Neural progenitor cell (in vitro differentiated cells): Measurements from ENCODE around the gene DOK4. TPM values are rescaled to one million over a fixed set of nuclear protein-coding genes. Genes with fewer than 3 reads are reported as not detected.

Experiments used
- DNase-seq: peaks from one replicate; pipeline ENCODE4 v3.0.0-alpha.2; 2016; ENCODE audit warnings: low spot score
- H2AFZ ChIP-seq: fragments of 200-600 bp; sonication (generic); replicated peaks from 2 replicates; pipeline ENCODE4 v1.6.1; 2016; ENCODE audit warnings: antibody characterized with exemption
- H3F3A ChIP-seq: fragments of 200-600 bp; sonication (generic); 2 replicates; pipeline ENCODE4 v1.6.1; 2016; ENCODE audit warnings: antibody characterized with exemption, low read depth
- H3K27ac ChIP-seq: fragments of 200-600 bp; sonication (generic); 2 replicates; pipeline ENCODE4 v1.5.1; 2016; ENCODE audit warnings: mild to moderate bottlenecking
- H3K27me3 ChIP-seq: fragments of 200-600 bp; sonication (generic); 2 replicates; pipeline ENCODE4 v1.6.1; 2016; ENCODE audit warnings: mild to moderate bottlenecking, moderate library complexity
- H3K36me3 ChIP-seq: fragments of 200-600 bp; sonication (generic); 2 replicates; pipeline ENCODE4 v1.5.1; 2016
- H3K4me1 ChIP-seq: fragments of 200-600 bp; sonication (generic); 2 replicates; pipeline ENCODE4 v1.6.1; 2016; ENCODE audit warnings: mixed run types
- H3K4me2 ChIP-seq: fragments of 200-600 bp; sonication (generic); 2 replicates; pipeline ENCODE4 v1.6.1; 2016
- H3K4me3 ChIP-seq: fragments of 200-600 bp; sonication (generic); 2 replicates; pipeline ENCODE4 v1.5.1; 2016
- H3K79me2 ChIP-seq: fragments of 200-600 bp; sonication (generic); 2 replicates; pipeline ENCODE4 v1.6.1; 2016; ENCODE audit warnings: low read depth
- H3K9ac ChIP-seq: fragments of 200-600 bp; sonication (generic); 2 replicates; pipeline ENCODE4 v1.6.1; 2016
- H3K9me3 ChIP-seq: fragments of 200-600 bp; sonication (generic); 2 replicates; pipeline ENCODE4 v1.5.1; 2016; ENCODE audit warnings: low read depth
- H4K20me1 ChIP-seq: fragments of 200-600 bp; sonication (generic); 2 replicates; pipeline ENCODE4 v1.6.1; 2016; ENCODE audit warnings: low read depth
- H3K27ac Mint-ChIP-seq: 3 replicates; pipeline ENCODE4 v1.8.0; 2021; ENCODE audit warnings: mixed read lengths
- H3K27me3 Mint-ChIP-seq: 2 replicates; pipeline ENCODE4 v1.8.0; 2022; ENCODE audit warnings: low read depth, mild to moderate bottlenecking, inconsistent platforms, moderate library complexity, mixed read lengths; ENCODE audit not compliant: insufficient read depth
- H3K36me3 Mint-ChIP-seq: 3 replicates; pipeline ENCODE4 v1.8.0; 2021; ENCODE audit warnings: mixed read lengths
- H3K4me1 Mint-ChIP-seq: 3 replicates; pipeline ENCODE4 v1.8.0; 2021; ENCODE audit warnings: mixed read lengths
- H3K4me3 Mint-ChIP-seq: 3 replicates; pipeline ENCODE4 v1.8.0; 2021; ENCODE audit warnings: mild to moderate bottlenecking, moderate library complexity, mixed read lengths
- H3K9me3 Mint-ChIP-seq: 3 replicates; pipeline ENCODE4 v1.8.0; 2020; ENCODE audit warnings: mixed read lengths
- CTCF ChIP-seq: fragments of 200-600 bp; sonication (generic); IDR thresholded peaks from 2 replicates; pipeline ENCODE4 v1.5.1; 2017; ENCODE audit warnings: antibody characterized with exemption, mild to moderate bottlenecking
- EZH2 ChIP-seq: fragments of 200-600 bp; sonication (generic); IDR thresholded peaks from 2 replicates; pipeline ENCODE4 v1.6.1; 2017; ENCODE audit warnings: antibody characterized with exemption, mild to moderate bottlenecking, moderate library complexity
- EZH2phosphoT487 ChIP-seq: fragments of 200-600 bp; sonication (generic); IDR thresholded peaks from 2 replicates; pipeline ENCODE4 v1.6.1; 2017; ENCODE audit warnings: antibody characterized with exemption
- total RNA-seq: library from RNA; depleted of rRNA; stranded (reverse); fragments of >200 nt; gene quantifications from 2 replicates; pipeline ENCODE4 v1.2.3, GENCODE V29; 2015; ENCODE audit warnings: low replicate concordance

DOK4 gene
- total RNA-seq, 1 donor from 2014 or later: 10.5 TPM

GRCh38 chr16:57432505-57432904 is 53.8 kb downstream of the DOK4 start:
- no peak overlapping the region for H3K4me3 Mint-ChIP-seq
- H3K4me3 ChIP-seq: no peak overlapping the region
- peaks cover 37% of the 10 kb centered on the region for H3K36me3 Mint-ChIP-seq
- no peak overlapping the region for H3K4me2 ChIP-seq
- H3K4me1 Mint-ChIP-seq: no peaks in the 10 kb centered on the region
- H3K27me3 Mint-ChIP-seq: no peaks in the 10 kb centered on the region
- peaks cover 19% of the 10 kb centered on the region for H3K36me3 ChIP-seq
- H3F3A ChIP-seq: peaks cover 8% of the 10 kb centered on the region
- H3K27me3 ChIP-seq: no peaks in the 10 kb centered on the region
- no peak overlapping the region for H2AFZ ChIP-seq
- no peak overlapping the region for H3K27ac ChIP-seq
- DNase-seq: no peak
- H3K9me3 ChIP-seq: no peaks in the 10 kb centered on the region
- TF ChIP-seq EZH2phosphoT487 (no peak), CTCF (no peak), EZH2 (no peak)
- H3K79me2 ChIP-seq: no peaks in the 10 kb centered on the region
- H3K27ac Mint-ChIP-seq: no peak overlapping the region
- no peak overlapping the region for H3K9ac ChIP-seq
- peaks cover 6% of the 10 kb centered on the region for H4K20me1 ChIP-seq
- no peaks in the 10 kb centered on the region for H3K9me3 Mint-ChIP-seq
- H3K4me1 ChIP-seq: peaks cover 10% of the 10 kb centered on the region

GRCh38 chr16:57430955-57431354 is 55.3 kb downstream of the DOK4 start:
- Mint-ChIP-seq H3K4me3 (no peak overlapping the region), H3K4me1 (no peaks in the 10 kb centered on the region), H3K27me3 (no peaks in the 10 kb centered on the region), H3K36me3 (peaks cover 40% of the 10 kb centered on the region), H3K9me3 (no peaks in the 10 kb centered on the region), H3K27ac (no peak overlapping the region)
- TF ChIP-seq EZH2phosphoT487 (no peak), CTCF (no peak), EZH2 (no peak)
- Histone ChIP-seq H3K36me3 (peaks cover 19% of the 10 kb centered on the region), H2AFZ (no peak overlapping the region), H3K4me1 (peaks cover 11% of the 10 kb centered on the region), H3K79me2 (no peaks in the 10 kb centered on the region), H3K4me2 (no peak overlapping the region), H3K27me3 (no peaks in the 10 kb centered on the region), H4K20me1 (peaks cover 6% of the 10 kb centered on the region), H3K9ac (no peak overlapping the region), H3K27ac (no peak overlapping the region), H3F3A (peaks cover 10% of the 10 kb centered on the region), H3K4me3 (no peak overlapping the region), H3K9me3 (no peaks in the 10 kb centered on the region)
- no peak for DNase-seq

- no peak overlapping the region for H3K4me2 ChIP-seq
Observed at GRCh38 chr16:57427824-57428223, 58.5 kb downstream of the DOK4 start.

More at GRCh38 chr16:57427824-57428223, 58.5 kb downstream of the DOK4 start:
- Mint-ChIP-seq H3K4me1 (no peaks in the 10 kb centered on the region), H3K36me3 (peaks cover 30% of the 10 kb centered on the region), H3K27ac (no peak overlapping the region), H3K27me3 (no peaks in the 10 kb centered on the region), H3K4me3 (no peak overlapping the region), H3K9me3 (no peaks in the 10 kb centered on the region)
- H3F3A ChIP-seq: peaks cover 10% of the 10 kb centered on the region
- no peak overlapping the region for H3K4me3 ChIP-seq
- H3K79me2 ChIP-seq: no peaks in the 10 kb centered on the region
- H3K27me3 ChIP-seq: no peaks in the 10 kb centered on the region
- H2AFZ ChIP-seq: no peak overlapping the region
- no peak for DNase-seq
- peaks cover 6% of the 10 kb centered on the region for H4K20me1 ChIP-seq
- H3K9me3 ChIP-seq: no peaks in the 10 kb centered on the region
- no peak for TF ChIP-seq EZH2
- no peak for TF ChIP-seq CTCF
- TF ChIP-seq EZH2phosphoT487: no peak
- H3K9ac ChIP-seq: no peak overlapping the region
- peaks cover 5% of the 10 kb centered on the region for H3K36me3 ChIP-seq
- peak overlapping the region; percentile 46 for H3K27ac ChIP-seq
- H3K4me1 ChIP-seq: peaks cover 11% of the 10 kb centered on the region
